Measurements from ENCODE around the gene ZNF768.

DNA sequence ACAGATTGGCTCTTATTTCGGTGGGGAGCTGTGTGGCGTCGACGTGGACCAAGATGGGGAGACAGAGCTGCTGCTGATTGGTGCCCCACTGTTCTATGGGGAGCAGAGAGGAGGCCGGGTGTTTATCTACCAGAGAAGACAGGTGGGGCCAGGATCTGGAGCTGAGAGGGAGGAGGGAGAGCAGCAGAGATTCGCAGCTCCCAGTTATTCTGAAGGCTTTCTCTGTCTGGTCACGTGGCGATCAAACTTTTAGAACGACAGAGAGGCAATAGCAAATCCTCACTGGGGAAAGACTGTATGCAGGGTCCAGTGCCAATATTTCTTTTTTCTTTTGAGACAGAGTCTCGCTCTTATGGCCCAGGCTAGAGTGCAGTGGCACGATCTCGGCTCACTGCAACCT, 31.7 kb downstream of the ZNF768 start:
- TF ChIP-seq GATA2 (IDR thresholded peaks at IDR 0.05; ENCODE audit: low read depth, low read length) (no peak), GATA3 (IDR thresholded peaks at IDR 0.05; ENCODE audit: low read depth, low read length) (no peak)
